ENCODE results near the gene PLEKHM2.

The PLEKHM2 gene

GRCh38 chr1:15764890-15765289 is 80.8 kb downstream of the PLEKHM2 start:
- DNase-seq = no peak

GRCh38 chr1:15765495-15766194 is 81.5 kb downstream of the PLEKHM2 start:
- DNase-seq = no peak

- DNase-seq = no peak
These were observed 83.8 kb downstream of the PLEKHM2 start for GRCh38 chr1:15767941-15768340.

GRCh38 chr1:15768388-15768787 is 84.3 kb downstream of the PLEKHM2 start:
- no peak for DNase-seq

- no peak for DNase-seq
These were observed 86.3 kb downstream of the PLEKHM2 start for GRCh38 chr1:15770313-15770962.

- no peak for DNase-seq
These were observed 87.9 kb downstream of the PLEKHM2 start for GRCh38 chr1:15771836-15772515.

- DNase-seq = no peak
These were observed 91.6 kb downstream of the PLEKHM2 start for GRCh38 chr1:15775706-15776105.

GRCh38 chr1:15777909-15778707 is 94.0 kb downstream of the PLEKHM2 start:
- no peak for DNase-seq
